ENCODE data around the gene LAMC2.

DNA sequence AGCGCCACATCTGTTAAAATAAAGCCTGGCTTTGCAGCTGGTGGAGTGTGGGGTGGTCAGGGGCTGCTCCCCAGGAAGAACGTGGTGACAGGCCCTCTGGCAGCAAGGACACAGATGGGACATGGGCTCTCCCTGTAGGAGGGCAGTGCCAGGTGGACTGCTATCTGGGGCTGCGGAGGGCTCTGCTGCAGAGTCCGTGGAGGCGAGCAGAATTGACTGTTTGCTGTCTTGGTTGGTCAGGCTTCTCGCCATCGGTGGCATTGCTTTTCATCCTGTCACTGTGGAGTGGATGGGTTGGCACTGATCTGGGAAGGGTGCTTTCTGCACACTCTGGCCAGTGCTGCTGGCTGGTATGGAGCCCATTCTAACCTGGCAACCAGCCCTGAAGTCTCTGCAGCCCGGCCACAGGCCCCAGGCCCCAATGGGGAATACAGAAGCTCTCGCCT lies 103.0 kb downstream of the LAMC2 start:
- TF ChIP-seq, protein P1, sequence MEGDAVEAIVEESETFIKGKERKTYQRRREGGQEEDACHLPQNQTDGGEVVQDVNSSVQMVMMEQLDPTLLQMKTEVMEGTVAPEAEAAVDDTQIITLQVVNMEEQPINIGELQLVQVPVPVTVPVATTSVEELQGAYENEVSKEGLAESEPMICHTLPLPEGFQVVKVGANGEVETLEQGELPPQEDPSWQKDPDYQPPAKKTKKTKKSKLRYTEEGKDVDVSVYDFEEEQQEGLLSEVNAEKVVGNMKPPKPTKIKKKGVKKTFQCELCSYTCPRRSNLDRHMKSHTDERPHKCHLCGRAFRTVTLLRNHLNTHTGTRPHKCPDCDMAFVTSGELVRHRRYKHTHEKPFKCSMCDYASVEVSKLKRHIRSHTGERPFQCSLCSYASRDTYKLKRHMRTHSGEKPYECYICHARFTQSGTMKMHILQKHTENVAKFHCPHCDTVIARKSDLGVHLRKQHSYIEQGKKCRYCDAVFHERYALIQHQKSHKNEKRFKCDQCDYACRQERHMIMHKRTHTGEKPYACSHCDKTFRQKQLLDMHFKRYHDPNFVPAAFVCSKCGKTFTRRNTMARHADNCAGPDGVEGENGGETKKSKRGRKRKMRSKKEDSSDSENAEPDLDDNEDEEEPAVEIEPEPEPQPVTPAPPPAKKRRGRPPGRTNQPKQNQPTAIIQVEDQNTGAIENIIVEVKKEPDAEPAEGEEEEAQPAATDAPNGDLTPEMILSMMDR (conservative IDR thresholded peaks at IDR 0.05; ENCODE audit: low read length): no peak
- no peak for TF ChIP-seq EZH2phosphoT487 (IDR thresholded peaks at IDR 0.05; ENCODE audit: borderline replicate concordance, low read depth, low read length)
